Tibial nerve (tissue), 4 donors: Measurements from ENCODE around the gene WHAMM. TPM values are rescaled to one million over a fixed set of nuclear protein-coding genes. Genes with fewer than 3 reads are reported as not detected.

Source experiments
- DNase-seq, 2 donors: peaks; one replicate each; pipeline ENCODE4 v3.0.0-alpha.2; 2019; ENCODE audit warnings: low spot score in 2 of 2
- H3K27ac ChIP-seq, 4 donors: fragments of 200-600 bp; sonication (generic) in 3 of 4; one replicate each; pipeline ENCODE4 v1.5.1; 2017 to 2019; ENCODE audit warnings: mild to moderate bottlenecking in 1 of 4
- H3K27me3 ChIP-seq, 2 donors: fragments of 200-600 bp; sonication (generic) in 1 of 2; one replicate each; pipeline versions ENCODE4 v1.5.1 to v1.6.0; 2017 to 2019
- H3K36me3 ChIP-seq, 3 donors: fragments of 200-600 bp; sonication (generic); one replicate each; pipeline ENCODE4 v1.5.1; 2018 to 2019
- H3K4me1 ChIP-seq, 4 donors: fragments of 200-600 bp; sonication (generic) in 3 of 4; one replicate each; pipeline ENCODE4 v1.5.1; 2017 to 2019
- H3K4me3 ChIP-seq, 4 donors: fragments of 200-600 bp; sonication (generic) in 3 of 4; one replicate each; pipeline ENCODE4 v1.5.1; 2017 to 2019; ENCODE audit warnings: mild to moderate bottlenecking in 1 of 4, moderate library complexity in 1 of 4
- H3K9me3 ChIP-seq, 4 donors: fragments of 200-600 bp; sonication (generic) in 3 of 4; one replicate each; pipeline ENCODE4 v1.5.1; 2017 to 2019
- CTCF ChIP-seq, 5 experiments: fragments of 200-600 bp in 3 of 5; fragments of 450-650 bp in 2 of 5; sonication (generic) in 3 of 5; IDR thresholded peaks; one replicate each; pipeline ENCODE4 v1.5.1; 2016 to 2019; ENCODE audit warnings: antibody characterized with exemption in 5 of 5, mild to moderate bottlenecking in 3 of 5, moderate library complexity in 2 of 5
- EP300 ChIP-seq, 2 donors: sonication (generic); formaldehyde crosslinking; IDR thresholded peaks; one replicate each; pipeline ENCODE4 v1.6.1; 2017; ENCODE audit warnings: antibody characterized with exemption in 2 of 2, mild to moderate bottlenecking in 1 of 2
- POLR2A ChIP-seq, 2 donors: fragments of 450-650 bp; IDR thresholded peaks; one replicate each; pipeline ENCODE4 v1.6.1; 2017; ENCODE audit warnings: antibody characterized with exemption in 2 of 2, mild to moderate bottlenecking in 2 of 2, moderate library complexity in 2 of 2
- WGBS, 2 donors: methylation state at CpG; one replicate each; pipeline ENCODE4 v1.1.5; 2018; 5-methylcytosine and 5-hydroxymethylcytosine counted together
- total RNA-seq, 4 donors: library from RNA; depleted of rRNA; stranded (reverse); fragments of >200 nt; gene quantifications; one replicate each; pipeline ENCODE4 v1.1.0, GENCODE V29; 2016

WHAMM gene
- total RNA-seq, 4 donors from 2014 or later = 11.8 to 17.4 (median 13.0) TPM

GRCh38 chr15:82870727-82871320, 61.4 kb downstream of the WHAMM start:
- WGBS, 2 donors = 56 to 64% methylated on average over 7 of the region's 7 CpGs
- no peak overlapping the region for H3K27ac ChIP-seq
- no peak for DNase-seq

GRCh38 chr15:82871358-82871757, 61.9 kb downstream of the WHAMM start:
- TF ChIP-seq EP300 (IDR thresholded peaks at IDR 0.05) = no peak
- no peak for TF ChIP-seq POLR2A (IDR thresholded peaks at IDR 0.05)
- TF ChIP-seq CTCF (IDR thresholded peaks at IDR 0.05) = no peak
- 54 to 60% methylated on average over 5 of the region's 5 CpGs for WGBS, 2 donors

More at GRCh38 chr15:82870727-82871320, 61.4 kb downstream of the WHAMM start:
- TF ChIP-seq CTCF (IDR thresholded peaks at IDR 0.05) (no peak), EP300 (IDR thresholded peaks at IDR 0.05) (no peak), POLR2A (IDR thresholded peaks at IDR 0.05) (no peak)
- Histone ChIP-seq H3K9me3 (no peaks in the 10 kb centered on the region), H3K4me1 (no peaks in the 10 kb centered on the region), H3K36me3 (peaks cover 0 to 29% (median 0%) of the 10 kb centered on the region in 3 donors), H3K27me3 (no peaks in the 10 kb centered on the region), H3K4me3 (no peak overlapping the region)

GRCh38 chr15:82871832-82872484, 62.5 kb downstream of the WHAMM start:
- no peak for DNase-seq
- TF ChIP-seq CTCF (IDR thresholded peaks at IDR 0.05) = no peak
- no peak for TF ChIP-seq EP300 (IDR thresholded peaks at IDR 0.05)
- TF ChIP-seq POLR2A (IDR thresholded peaks at IDR 0.05) = no peak
- WGBS, 2 donors = 81 to 85% methylated on average over 7 of the region's 7 CpGs

More at GRCh38 chr15:82871358-82871757, 61.9 kb downstream of the WHAMM start:
- no peaks in the 10 kb centered on the region for H3K27me3 ChIP-seq
- H3K4me1 ChIP-seq = no peaks in the 10 kb centered on the region
- no peak overlapping the region for H3K4me3 ChIP-seq
- DNase-seq = no peak
- no peak overlapping the region for H3K27ac ChIP-seq
- H3K9me3 ChIP-seq = no peaks in the 10 kb centered on the region
- H3K36me3 ChIP-seq = peaks cover 0 to 29% (median 0%) of the 10 kb centered on the region in 3 donors

GRCh38 chr15:82873000-82873680, 63.7 kb downstream of the WHAMM start:
- H3K4me1 ChIP-seq = no peaks in the 10 kb centered on the region
- H3K9me3 ChIP-seq = no peaks in the 10 kb centered on the region
- H3K4me3 ChIP-seq = no peak overlapping the region
- H3K36me3 ChIP-seq = peaks cover 0 to 29% (median 0%) of the 10 kb centered on the region in 3 donors
- H3K27ac ChIP-seq = no peak overlapping the region
- H3K27me3 ChIP-seq = no peaks in the 10 kb centered on the region
- TF ChIP-seq EP300 (IDR thresholded peaks at IDR 0.05) (no peak), POLR2A (IDR thresholded peaks at IDR 0.05) (no peak), CTCF (IDR thresholded peaks at IDR 0.05) (no peak)
- 91 to 97% methylated on average over 7 of the region's 7 CpGs for WGBS, 2 donors
- DNase-seq = no peak

More at GRCh38 chr15:82871832-82872484, 62.5 kb downstream of the WHAMM start:
- H3K9me3 ChIP-seq = no peaks in the 10 kb centered on the region
- peaks cover 0 to 29% (median 0%) of the 10 kb centered on the region in 3 donors for H3K36me3 ChIP-seq
- no peaks in the 10 kb centered on the region for H3K4me1 ChIP-seq
- no peaks in the 10 kb centered on the region for H3K27me3 ChIP-seq
- H3K27ac ChIP-seq = no peak overlapping the region
- no peak overlapping the region for H3K4me3 ChIP-seq

- TF ChIP-seq EP300 (IDR thresholded peaks at IDR 0.05) (no peak), CTCF (IDR thresholded peaks at IDR 0.05) (no peak), POLR2A (IDR thresholded peaks at IDR 0.05) (no peak)
- 74 to 78% methylated on average over 1 of the region's 1 CpG for WGBS, 2 donors
These were observed 64.8 kb downstream of the WHAMM start for GRCh38 chr15:82874267-82874666.

More at GRCh38 chr15:82874267-82874666, 64.8 kb downstream of the WHAMM start:
- Histone ChIP-seq H3K4me1 (no peaks in the 10 kb centered on the region), H3K9me3 (no peaks in the 10 kb centered on the region), H3K4me3 (no peak overlapping the region), H3K36me3 (peaks cover 0 to 29% (median 0%) of the 10 kb centered on the region in 3 donors), H3K27ac (no peak overlapping the region), H3K27me3 (no peaks in the 10 kb centered on the region)
- DNase-seq = no peak
